Measurements from ENCODE around the gene ARNT2. TPM values are rescaled to one million over a fixed set of nuclear protein-coding genes. Genes with fewer than 3 reads are reported as not detected.

The ARNT2 gene
- total RNA-seq, 2 donors from 2014 or later, result not detected

DNA sequence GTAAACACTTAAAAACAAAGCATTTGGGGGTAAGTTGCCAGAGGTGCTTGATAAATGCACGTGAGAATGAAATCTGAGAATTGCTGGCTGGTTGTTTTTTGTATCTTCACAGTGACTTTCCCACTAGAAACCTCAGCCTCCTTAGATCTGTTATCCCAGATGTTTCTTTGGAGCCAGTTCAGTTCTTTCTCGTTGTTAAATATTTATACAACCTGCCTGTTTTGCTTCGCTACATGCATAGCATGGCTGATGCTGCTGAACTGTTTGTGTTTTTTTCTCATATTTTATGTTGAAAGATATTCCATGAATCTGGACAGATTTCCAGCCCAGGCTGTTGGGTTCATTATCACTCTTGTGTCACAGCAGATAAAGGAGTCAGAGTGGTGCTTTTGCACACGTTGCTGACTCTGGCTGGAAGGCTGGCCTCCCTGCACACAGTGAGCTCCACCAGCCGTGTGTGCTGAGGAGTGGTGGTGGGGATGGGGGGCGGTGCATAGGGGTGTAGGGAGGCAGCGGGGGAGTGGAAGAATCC lies 80.2 kb downstream of the ARNT2 start:
- no peak for ATAC-seq
- H3K9me3 ChIP-seq (ENCODE audit: control insufficient read depth, low read length, poor library complexity, severe bottlenecking), result no peaks in the 10 kb centered on the region
- Mint-ChIP-seq H3K4me1 (no peaks in the 10 kb centered on the region), H3K27me3 (peaks cover 44% of the 10 kb centered on the region), H3K36me3 (ENCODE audit: low read depth) (no peaks in the 10 kb centered on the region), H3K4me3 (no peak overlapping the region), H3K27ac (no peak overlapping the region)
- no peak for DNase-seq

DNA sequence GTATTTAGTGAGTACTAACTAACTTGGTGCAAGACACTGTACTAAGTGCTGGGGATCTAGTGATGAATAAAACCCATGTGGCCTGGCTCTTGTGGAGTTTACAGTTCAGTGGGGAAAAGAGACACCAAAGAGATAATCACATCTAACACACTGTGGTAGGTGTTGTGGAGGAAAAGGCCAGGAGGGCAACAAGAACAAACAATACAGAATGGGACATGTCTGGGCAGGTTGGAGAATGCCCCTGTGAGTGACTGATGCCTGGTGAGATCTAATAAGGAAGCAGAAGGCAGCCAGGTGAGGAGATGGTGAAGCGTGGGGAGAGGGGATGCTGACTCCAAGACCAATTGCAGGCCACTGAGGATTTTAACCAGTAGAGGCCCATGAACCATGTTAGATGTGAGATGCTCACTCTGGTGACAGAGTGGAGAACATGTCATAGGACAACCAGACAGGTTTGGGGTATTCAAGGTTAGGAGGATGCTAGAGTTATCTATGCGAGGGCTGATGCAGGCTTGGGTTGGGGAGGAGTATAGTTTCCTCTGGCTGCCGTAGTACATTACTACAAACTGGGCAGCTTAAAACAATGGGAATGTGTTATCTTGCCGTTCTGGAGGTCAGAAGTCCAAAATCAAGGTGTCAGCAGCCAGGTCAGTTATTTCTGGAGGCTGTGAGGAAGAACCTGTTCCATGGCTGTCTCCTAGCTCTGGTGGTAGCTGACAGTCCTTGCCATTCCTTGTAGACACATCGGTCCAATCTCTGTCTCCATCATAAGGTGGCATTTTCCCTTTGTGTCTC lies 81.4 kb downstream of the ARNT2 start:
- no peaks in the 10 kb centered on the region for H3K4me1 Mint-ChIP-seq
- peaks cover 55% of the 10 kb centered on the region for H3K27me3 Mint-ChIP-seq
- H3K36me3 Mint-ChIP-seq (ENCODE audit: low read depth), result no peaks in the 10 kb centered on the region
- DNase-seq (no peak), ATAC-seq (no peak)
- H3K9me3 ChIP-seq (ENCODE audit: control insufficient read depth, low read length, poor library complexity, severe bottlenecking), result no peaks in the 10 kb centered on the region
- H3K27ac Mint-ChIP-seq, result no peak overlapping the region
- H3K4me3 Mint-ChIP-seq, result no peak overlapping the region

DNA sequence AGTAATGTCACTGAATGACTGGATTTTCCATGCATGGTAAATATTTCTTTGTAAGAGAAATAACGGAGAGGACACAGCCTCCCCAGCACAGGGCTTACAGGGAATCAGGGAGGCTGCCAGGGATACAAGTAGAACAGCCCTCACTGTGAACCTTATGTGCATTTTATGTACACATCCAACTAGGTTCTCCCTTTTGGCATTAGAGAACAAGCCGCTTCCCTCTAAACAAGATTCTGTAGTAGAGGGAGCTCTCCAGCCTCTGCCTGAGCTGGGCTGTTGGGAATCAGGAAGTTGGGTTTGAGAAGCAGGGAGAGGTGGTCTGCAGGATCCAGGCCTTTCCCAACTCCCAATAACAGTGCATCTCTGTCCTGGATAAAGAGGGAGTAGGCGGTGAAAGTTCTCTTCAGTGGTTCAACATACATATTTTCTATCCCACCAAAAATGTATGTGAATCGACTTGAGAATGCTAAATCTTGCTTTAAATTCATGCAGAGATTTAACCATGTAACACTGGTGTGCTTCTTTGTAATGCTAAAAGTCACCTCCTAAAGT lies 83.7 kb downstream of the ARNT2 start:
- no peaks in the 10 kb centered on the region for H3K4me1 Mint-ChIP-seq
- DNase-seq, result no peak
- H3K9me3 ChIP-seq (ENCODE audit: control insufficient read depth, low read length, poor library complexity, severe bottlenecking), result no peaks in the 10 kb centered on the region
- H3K36me3 Mint-ChIP-seq (ENCODE audit: low read depth), result no peaks in the 10 kb centered on the region
- no peak overlapping the region for H3K4me3 Mint-ChIP-seq
- no peak for ATAC-seq
- peaks cover 65% of the 10 kb centered on the region for H3K27me3 Mint-ChIP-seq
- H3K27ac Mint-ChIP-seq, result no peak overlapping the region

DNA sequence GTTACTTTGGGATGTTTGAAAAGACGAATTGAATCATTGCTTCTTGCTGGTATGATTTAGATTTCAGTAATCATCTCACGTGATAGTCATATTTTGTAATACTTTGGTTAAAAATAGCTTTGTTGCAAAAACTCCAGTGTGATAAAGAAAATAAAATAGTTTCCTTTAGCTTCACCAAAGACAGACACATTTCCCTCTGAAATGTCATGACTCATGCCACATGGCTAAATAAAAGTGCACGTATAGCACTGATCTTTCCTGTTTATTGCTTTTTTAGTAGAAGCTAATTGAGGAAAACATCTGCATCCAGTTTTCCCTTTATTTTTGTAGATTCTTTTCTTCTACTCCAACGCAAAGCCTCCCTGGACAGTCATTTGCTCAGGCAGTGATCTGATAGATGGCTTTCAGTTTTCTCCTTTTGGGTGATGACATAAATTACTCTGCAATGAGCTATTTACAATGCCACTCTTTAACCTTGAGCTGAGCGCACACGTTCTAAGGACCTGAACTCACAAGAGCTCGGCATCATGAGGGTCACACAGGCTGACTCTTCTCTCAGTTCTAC lies 84.9 kb downstream of the ARNT2 start:
- peaks cover 2% of the 10 kb centered on the region for H3K4me1 Mint-ChIP-seq
- H3K4me3 Mint-ChIP-seq, result no peak overlapping the region
- peaks cover 68% of the 10 kb centered on the region for H3K27me3 Mint-ChIP-seq
- ATAC-seq (no peak), DNase-seq (no peak)
- H3K36me3 Mint-ChIP-seq (ENCODE audit: low read depth), result peaks cover 2% of the 10 kb centered on the region
- no peaks in the 10 kb centered on the region for H3K9me3 ChIP-seq (ENCODE audit: control insufficient read depth, low read length, poor library complexity, severe bottlenecking)
- H3K27ac Mint-ChIP-seq, result no peak overlapping the region

DNA sequence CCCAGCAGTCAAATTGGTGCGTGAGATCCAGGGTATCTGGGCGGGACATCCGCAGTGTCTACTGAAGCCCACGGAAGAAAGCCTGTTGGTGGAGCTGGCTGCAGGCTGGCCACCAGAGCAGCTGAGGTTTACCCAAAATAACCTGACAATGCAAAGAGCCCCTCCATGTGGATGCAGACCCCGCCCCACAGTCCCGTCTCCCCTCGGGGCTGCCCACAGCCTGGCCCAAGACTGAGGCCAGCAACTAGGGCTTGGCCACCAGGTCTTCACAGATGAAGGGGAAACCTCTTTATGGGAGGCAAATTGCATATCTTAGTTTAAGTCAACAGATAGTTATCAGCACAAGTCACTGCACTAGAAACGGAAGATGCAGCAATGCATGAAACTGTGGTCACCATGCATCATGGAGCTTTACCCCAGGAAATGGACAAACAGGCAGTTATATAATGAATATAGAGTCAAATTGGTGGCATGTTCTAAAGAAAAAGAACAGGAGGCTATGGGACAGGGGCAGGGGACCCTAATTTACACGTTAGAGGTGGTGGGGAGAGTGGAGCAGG lies 86.3 kb downstream of the ARNT2 start:
- H3K4me1 Mint-ChIP-seq, result peaks cover 2% of the 10 kb centered on the region
- no peak for DNase-seq
- peaks cover 69% of the 10 kb centered on the region for H3K27me3 Mint-ChIP-seq
- H3K36me3 Mint-ChIP-seq (ENCODE audit: low read depth), result peaks cover 2% of the 10 kb centered on the region
- ATAC-seq, result no peak
- H3K4me3 Mint-ChIP-seq, result no peak overlapping the region
- H3K27ac Mint-ChIP-seq, result no peak overlapping the region
- no peaks in the 10 kb centered on the region for H3K9me3 ChIP-seq (ENCODE audit: control insufficient read depth, low read length, poor library complexity, severe bottlenecking)

DNA sequence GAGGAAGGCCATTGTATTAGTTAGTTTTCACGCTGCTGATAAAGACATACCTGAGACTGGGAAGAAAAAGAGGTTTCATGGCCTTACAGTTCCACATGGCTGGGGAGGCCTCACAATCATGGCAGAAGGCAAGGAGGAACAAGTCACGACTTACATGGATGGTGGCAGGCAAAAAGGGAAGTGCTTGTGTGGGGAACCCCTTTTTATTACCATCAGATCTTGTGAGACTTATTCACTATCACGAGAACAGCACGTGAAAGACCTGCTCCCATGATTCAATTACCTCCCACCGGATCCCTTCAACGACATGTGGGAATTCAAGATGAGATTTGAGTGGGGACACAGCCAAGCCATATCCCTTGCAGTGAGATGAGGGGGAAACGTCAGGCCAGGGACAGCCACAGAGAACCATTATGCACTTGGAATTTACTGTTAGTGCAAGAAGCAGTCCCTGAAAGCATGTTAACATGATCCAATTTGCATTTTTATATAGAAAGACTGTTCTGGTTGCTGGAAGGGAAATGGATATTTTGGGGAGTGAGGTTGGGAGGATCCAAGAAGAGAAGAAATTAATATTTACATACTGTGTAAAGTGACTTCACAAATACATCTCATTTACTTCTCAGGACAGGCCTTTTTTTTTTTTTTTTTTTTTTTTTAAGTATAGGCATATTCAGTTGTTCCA lies 87.1 kb downstream of the ARNT2 start:
- Mint-ChIP-seq H3K4me3 (no peak overlapping the region), H3K4me1 (peaks cover 2% of the 10 kb centered on the region), H3K36me3 (ENCODE audit: low read depth) (peaks cover 2% of the 10 kb centered on the region), H3K27ac (no peak overlapping the region), H3K27me3 (peaks cover 71% of the 10 kb centered on the region)
- ATAC-seq, result no peak
- no peak for DNase-seq
- no peaks in the 10 kb centered on the region for H3K9me3 ChIP-seq (ENCODE audit: control insufficient read depth, low read length, poor library complexity, severe bottlenecking)

DNA sequence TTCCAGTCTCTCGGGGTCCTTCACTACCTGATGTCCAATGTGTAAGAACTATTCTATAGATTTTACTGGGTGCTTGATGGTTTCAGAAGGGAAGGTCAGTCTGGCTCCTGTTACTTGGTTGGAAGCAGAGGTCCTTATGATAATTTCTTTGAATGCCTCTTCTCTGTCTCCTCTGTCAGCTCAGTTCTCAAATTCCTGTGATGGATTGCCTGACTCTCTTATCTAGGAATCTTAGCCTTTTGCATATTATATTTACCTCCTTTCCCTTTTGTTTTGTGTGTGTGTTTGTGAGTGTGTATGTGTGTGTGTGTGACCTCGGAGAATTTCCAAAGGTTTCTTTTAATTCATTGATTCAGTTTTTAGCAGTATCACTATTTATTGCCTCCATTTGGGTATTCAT lies 88.2 kb downstream of the ARNT2 start:
- H3K9me3 ChIP-seq (ENCODE audit: control insufficient read depth, low read length, poor library complexity, severe bottlenecking), result no peaks in the 10 kb centered on the region
- peaks cover 2% of the 10 kb centered on the region for H3K4me1 Mint-ChIP-seq
- H3K27me3 Mint-ChIP-seq, result peaks cover 68% of the 10 kb centered on the region
- H3K4me3 Mint-ChIP-seq, result no peak overlapping the region
- peaks cover 2% of the 10 kb centered on the region for H3K36me3 Mint-ChIP-seq (ENCODE audit: low read depth)
- H3K27ac Mint-ChIP-seq, result peak overlapping the region; percentile 32
- no peak for DNase-seq
- no peak for ATAC-seq

DNA sequence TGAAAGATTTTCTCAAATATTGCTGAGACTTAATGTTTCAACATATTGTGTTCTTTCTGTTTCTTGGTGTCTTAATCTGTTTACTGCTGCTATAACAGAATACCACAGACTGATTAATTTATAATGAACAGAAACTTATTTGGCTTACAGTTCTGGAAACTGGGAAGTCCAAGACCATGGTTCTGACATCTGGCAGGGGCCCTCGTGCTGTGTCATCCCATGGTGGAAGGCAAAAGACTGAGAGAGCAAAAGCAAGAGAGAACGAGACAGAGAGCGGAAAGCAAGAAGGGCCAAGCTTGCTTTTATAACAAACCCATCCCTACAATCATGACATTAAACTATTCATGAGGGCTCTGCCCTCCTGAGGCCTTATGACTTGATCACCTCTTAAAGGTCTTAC lies 88.7 kb downstream of the ARNT2 start:
- no peak overlapping the region for H3K27ac Mint-ChIP-seq
- peaks cover 2% of the 10 kb centered on the region for H3K36me3 Mint-ChIP-seq (ENCODE audit: low read depth)
- H3K9me3 ChIP-seq (ENCODE audit: control insufficient read depth, low read length, poor library complexity, severe bottlenecking), result no peaks in the 10 kb centered on the region
- no peak overlapping the region for H3K4me3 Mint-ChIP-seq
- peaks cover 70% of the 10 kb centered on the region for H3K27me3 Mint-ChIP-seq
- H3K4me1 Mint-ChIP-seq, result peaks cover 2% of the 10 kb centered on the region
- DNase-seq, result no peak
- no peak for ATAC-seq

DNA sequence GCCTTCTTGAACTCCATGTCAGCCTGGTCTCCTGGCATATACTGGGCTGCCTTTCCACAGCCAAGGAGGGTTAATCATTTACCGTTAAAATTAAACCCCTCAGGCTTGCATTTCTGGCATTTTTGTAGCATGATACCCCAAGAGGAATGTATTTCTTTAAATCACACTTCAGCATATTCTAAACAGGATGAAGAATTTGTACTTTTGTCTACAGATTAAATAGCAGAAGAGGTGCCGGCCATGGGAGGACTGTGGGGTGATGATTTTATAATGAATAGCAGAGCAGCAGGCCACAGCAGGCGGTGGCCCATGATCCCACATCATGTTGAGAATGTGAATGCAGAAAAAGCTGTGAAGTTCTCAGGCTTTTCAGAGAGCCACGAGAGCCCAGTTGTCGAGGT lies 90.2 kb downstream of the ARNT2 start:
- H3K36me3 Mint-ChIP-seq (ENCODE audit: low read depth), result peaks cover 2% of the 10 kb centered on the region
- ATAC-seq, result no peak
- H3K27ac Mint-ChIP-seq, result no peak overlapping the region
- H3K9me3 ChIP-seq (ENCODE audit: control insufficient read depth, low read length, poor library complexity, severe bottlenecking), result no peaks in the 10 kb centered on the region
- peaks cover 79% of the 10 kb centered on the region for H3K27me3 Mint-ChIP-seq
- DNase-seq, result no peak
- H3K4me1 Mint-ChIP-seq, result peaks cover 2% of the 10 kb centered on the region
- H3K4me3 Mint-ChIP-seq, result no peak overlapping the region

DNA sequence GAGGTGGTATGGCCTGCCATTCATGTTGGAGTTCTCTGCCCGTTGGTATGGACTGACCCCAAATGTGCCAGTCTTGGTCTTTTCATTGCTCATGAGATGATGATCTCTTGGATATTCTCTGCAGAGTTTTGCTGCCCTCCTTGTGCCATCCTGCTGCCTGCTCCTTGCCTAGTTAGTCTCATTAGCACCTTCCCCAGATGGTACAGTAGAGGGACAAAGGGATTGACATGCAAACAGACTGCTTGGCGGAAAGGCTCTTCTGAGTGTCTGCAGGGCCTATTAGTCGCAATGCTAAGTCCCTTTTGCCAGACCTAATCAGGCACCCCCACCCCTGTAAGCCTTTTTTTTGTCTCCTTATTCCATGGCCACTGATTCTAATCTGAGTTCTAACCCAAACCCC lies 90.6 kb downstream of the ARNT2 start:
- no peak overlapping the region for H3K4me3 Mint-ChIP-seq
- peaks cover 2% of the 10 kb centered on the region for H3K4me1 Mint-ChIP-seq
- H3K27me3 Mint-ChIP-seq, result peaks cover 75% of the 10 kb centered on the region
- no peak for ATAC-seq
- H3K36me3 Mint-ChIP-seq (ENCODE audit: low read depth), result peaks cover 2% of the 10 kb centered on the region
- H3K27ac Mint-ChIP-seq, result no peak overlapping the region
- no peak for DNase-seq
- H3K9me3 ChIP-seq (ENCODE audit: control insufficient read depth, low read length, poor library complexity, severe bottlenecking), result no peaks in the 10 kb centered on the region

DNA sequence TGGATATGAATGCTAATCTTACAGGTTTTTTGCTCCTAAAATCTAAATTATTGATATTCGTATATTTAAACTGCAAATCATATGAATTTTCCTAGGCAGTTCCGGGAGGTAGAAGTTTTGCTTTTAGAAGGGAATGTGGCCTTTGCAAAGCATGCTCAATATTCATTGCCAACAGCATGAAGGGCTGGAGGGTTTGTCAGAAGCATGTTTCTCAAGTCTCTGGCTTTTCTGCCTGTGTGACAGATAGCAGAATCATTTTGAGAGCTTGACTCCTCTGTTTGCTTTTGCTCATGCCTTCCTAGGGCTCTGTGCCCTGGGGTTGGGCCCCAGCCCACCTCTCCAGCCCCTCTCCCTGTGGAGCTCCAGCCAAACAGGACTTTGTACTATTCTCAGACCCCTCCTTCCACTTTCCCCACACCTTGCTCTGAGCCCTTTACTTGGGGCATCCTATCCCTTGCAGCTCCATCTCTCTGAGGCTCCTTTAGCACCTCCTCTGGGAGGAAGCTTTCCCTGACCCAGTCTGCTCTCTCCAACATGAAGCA lies 91.3 kb downstream of the ARNT2 start:
- no peak overlapping the region for H3K27ac Mint-ChIP-seq
- no peak for ATAC-seq
- H3K4me1 Mint-ChIP-seq, result peaks cover 2% of the 10 kb centered on the region
- peaks cover 2% of the 10 kb centered on the region for H3K36me3 Mint-ChIP-seq (ENCODE audit: low read depth)
- no peaks in the 10 kb centered on the region for H3K9me3 ChIP-seq (ENCODE audit: control insufficient read depth, low read length, poor library complexity, severe bottlenecking)
- peaks cover 68% of the 10 kb centered on the region for H3K27me3 Mint-ChIP-seq
- no peak for DNase-seq
- H3K4me3 Mint-ChIP-seq, result no peak overlapping the region

DNA sequence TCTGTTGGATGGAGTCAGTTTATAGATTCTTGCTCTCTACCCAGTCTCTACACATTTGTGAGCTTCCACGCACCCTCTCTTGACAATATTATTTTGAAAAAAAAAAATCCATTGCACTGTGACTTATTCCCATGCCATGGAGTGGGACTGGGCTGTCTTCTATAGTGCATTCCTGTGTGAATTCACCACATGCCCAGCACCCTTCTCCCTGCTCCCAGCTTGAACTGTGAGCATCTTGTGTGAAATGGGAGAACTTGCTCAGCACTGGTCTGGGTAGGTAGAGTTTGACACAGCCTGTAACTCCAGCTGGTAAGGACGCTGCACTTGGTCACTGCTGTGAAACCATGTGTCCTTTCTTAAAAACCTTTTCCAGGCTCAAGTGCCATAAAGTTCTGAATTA lies 91.9 kb downstream of the ARNT2 start:
- Mint-ChIP-seq H3K27me3 (peaks cover 62% of the 10 kb centered on the region), H3K36me3 (ENCODE audit: low read depth) (peaks cover 2% of the 10 kb centered on the region), H3K4me3 (no peak overlapping the region), H3K27ac (no peak overlapping the region), H3K4me1 (peaks cover 2% of the 10 kb centered on the region)
- H3K9me3 ChIP-seq (ENCODE audit: control insufficient read depth, low read length, poor library complexity, severe bottlenecking), result no peaks in the 10 kb centered on the region
- DNase-seq (no peak), ATAC-seq (no peak)

DNA sequence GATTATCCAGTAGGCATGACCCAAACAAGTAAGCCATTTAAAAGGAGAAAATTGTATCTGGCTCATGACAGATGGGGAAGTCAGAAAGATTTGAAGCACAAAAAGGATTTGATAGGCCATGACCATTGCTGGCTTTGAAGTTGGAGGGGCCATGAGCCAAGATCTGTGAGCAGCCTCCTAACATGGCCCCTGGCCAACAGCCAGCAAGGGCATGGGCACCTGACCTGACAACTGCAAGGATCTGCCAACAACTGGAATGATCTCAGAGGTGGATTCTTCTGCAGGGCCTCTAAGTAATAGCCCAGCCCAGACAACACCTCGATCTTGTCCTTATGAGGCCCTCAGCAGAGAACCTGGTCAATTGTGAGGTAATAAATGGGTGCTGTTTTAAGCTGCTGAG lies 93.0 kb downstream of the ARNT2 start:
- Mint-ChIP-seq H3K27ac (no peak overlapping the region), H3K27me3 (peaks cover 58% of the 10 kb centered on the region), H3K4me1 (peaks cover 2% of the 10 kb centered on the region), H3K36me3 (ENCODE audit: low read depth) (peaks cover 2% of the 10 kb centered on the region), H3K4me3 (no peak overlapping the region)
- H3K9me3 ChIP-seq (ENCODE audit: control insufficient read depth, low read length, poor library complexity, severe bottlenecking), result no peaks in the 10 kb centered on the region
- DNase-seq, result no peak
- ATAC-seq, result no peak
